Gastrocnemius medialis (tissue), 4 donors: ENCODE data around the gene MGAT5.

Source experiments
- CTCF ChIP-seq, 5 experiments: fragments of 450-650 bp in 3 of 5; fragments of 200-600 bp in 2 of 5; sonication (generic) in 2 of 5; IDR thresholded peaks in 4 of 5; conservative IDR thresholded peaks in 1 of 5; 1 replicate in 4 of 5; 2 replicates in 1 of 5; pipeline ENCODE4 v1.5.1; 2016 to 2019; ENCODE audit warnings: antibody characterized with exemption in 5 of 5, mild to moderate bottlenecking in 3 of 5, moderate library complexity in 3 of 5
- POLR2A ChIP-seq, 2 donors: fragments of 450-650 bp; IDR thresholded peaks; one replicate each; pipeline ENCODE4 v1.6.1; 2017; ENCODE audit warnings: antibody characterized with exemption in 2 of 2, mild to moderate bottlenecking in 2 of 2, moderate library complexity in 2 of 2

GRCh38 chr2:134361648-134362047, 107.8 kb downstream of the MGAT5 start:
- TF ChIP-seq CTCF (IDR thresholded peaks at IDR 0.05 in 4 of 5, conservative IDR thresholded peaks at IDR 0.05 in 1 of 5): no peak
- TF ChIP-seq POLR2A (IDR thresholded peaks at IDR 0.05): no peak
